ENCODE data around the gene MCC.

DNA sequence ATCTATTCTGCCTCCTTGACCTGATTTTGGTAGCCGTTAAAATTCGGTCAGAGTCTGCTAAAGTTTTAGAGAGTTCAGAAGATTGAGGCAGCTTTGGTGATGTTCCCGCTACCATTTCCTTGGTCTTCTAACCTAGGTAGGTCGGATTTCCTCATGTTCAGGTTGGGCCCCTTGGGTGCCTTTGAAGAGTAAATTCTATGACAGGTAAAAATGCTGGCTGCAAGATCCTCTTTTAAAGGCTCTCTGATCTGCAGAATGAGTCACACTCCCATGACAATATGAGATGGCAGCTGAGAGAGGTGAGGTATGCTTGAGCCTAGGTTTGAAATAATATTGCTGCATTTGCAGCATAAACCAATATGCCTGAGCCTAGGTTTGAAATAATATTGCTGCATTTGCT, 252.4 kb downstream of the MCC start:
- TF ChIP-seq, protein P1, sequence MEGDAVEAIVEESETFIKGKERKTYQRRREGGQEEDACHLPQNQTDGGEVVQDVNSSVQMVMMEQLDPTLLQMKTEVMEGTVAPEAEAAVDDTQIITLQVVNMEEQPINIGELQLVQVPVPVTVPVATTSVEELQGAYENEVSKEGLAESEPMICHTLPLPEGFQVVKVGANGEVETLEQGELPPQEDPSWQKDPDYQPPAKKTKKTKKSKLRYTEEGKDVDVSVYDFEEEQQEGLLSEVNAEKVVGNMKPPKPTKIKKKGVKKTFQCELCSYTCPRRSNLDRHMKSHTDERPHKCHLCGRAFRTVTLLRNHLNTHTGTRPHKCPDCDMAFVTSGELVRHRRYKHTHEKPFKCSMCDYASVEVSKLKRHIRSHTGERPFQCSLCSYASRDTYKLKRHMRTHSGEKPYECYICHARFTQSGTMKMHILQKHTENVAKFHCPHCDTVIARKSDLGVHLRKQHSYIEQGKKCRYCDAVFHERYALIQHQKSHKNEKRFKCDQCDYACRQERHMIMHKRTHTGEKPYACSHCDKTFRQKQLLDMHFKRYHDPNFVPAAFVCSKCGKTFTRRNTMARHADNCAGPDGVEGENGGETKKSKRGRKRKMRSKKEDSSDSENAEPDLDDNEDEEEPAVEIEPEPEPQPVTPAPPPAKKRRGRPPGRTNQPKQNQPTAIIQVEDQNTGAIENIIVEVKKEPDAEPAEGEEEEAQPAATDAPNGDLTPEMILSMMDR (conservative IDR thresholded peaks at IDR 0.05): no peak
- TF ChIP-seq ZFX (IDR thresholded peaks at IDR 0.05): no peak
